Peyer's patch (tissue), 4 donors: ENCODE data around the gene SIPA1L3. TPM values are rescaled to one million over a fixed set of nuclear protein-coding genes. Genes with fewer than 3 reads are reported as not detected.

Source experiments
- DNase-seq, 3 donors: peaks; one replicate each; pipeline ENCODE4 v3.0.0-alpha.2; 2017 to 2019
- H3K27ac ChIP-seq, 4 donors: fragments of 200-600 bp; sonication (generic); one replicate each; pipeline ENCODE4 v1.5.1; 2016 to 2019
- H3K27me3 ChIP-seq, 2 donors: fragments of 200-600 bp; sonication (generic); one replicate each; pipeline ENCODE4 v1.5.1; 2019
- H3K36me3 ChIP-seq, 3 donors: fragments of 200-600 bp; sonication (generic); one replicate each; pipeline ENCODE4 v1.5.1; 2016 to 2019
- H3K4me1 ChIP-seq, 4 donors: fragments of 200-600 bp; sonication (generic); one replicate each; pipeline ENCODE4 v1.5.1; 2016 to 2019
- H3K4me3 ChIP-seq, 4 donors: fragments of 200-600 bp; sonication (generic); 1 replicate in 3 of 4; 2 replicates in 1 of 4; pipeline ENCODE4 v1.5.1; 2016 to 2019; ENCODE audit warnings: mild to moderate bottlenecking in 1 of 4
- H3K9me3 ChIP-seq, 4 donors: fragments of 200-600 bp; sonication (generic); one replicate each; pipeline ENCODE4 v1.5.1; 2016 to 2019; ENCODE audit warnings: mild to moderate bottlenecking in 1 of 4
- POLR2A ChIP-seq, 2 donors: fragments of 450-650 bp; IDR thresholded peaks; one replicate each; pipeline ENCODE4 v1.5.1; 2017; ENCODE audit warnings: antibody characterized with exemption in 2 of 2, mild to moderate bottlenecking in 2 of 2, moderate library complexity in 2 of 2
- total RNA-seq, 4 donors: library from RNA; depleted of rRNA; stranded (reverse); fragments of >200 nt; gene quantifications; one replicate each; pipeline ENCODE4 v1.1.0, GENCODE V29; 2016
- TF ChIP-seq, protein P1 (sequence below), 6 experiments: fragments of 450-650 bp in 4 of 6; fragments of 200-600 bp in 2 of 6; sonication (generic) in 1 of 6; IDR thresholded peaks; one replicate each; pipeline ENCODE4 v1.5.1; 2017 to 2019; ENCODE audit warnings: antibody characterized with exemption in 6 of 6, mild to moderate bottlenecking in 3 of 6, moderate library complexity in 1 of 6

Gene SIPA1L3
- total RNA-seq, 4 donors from 2014 or later, result 63.5 to 304 (median 264) TPM

DNA sequence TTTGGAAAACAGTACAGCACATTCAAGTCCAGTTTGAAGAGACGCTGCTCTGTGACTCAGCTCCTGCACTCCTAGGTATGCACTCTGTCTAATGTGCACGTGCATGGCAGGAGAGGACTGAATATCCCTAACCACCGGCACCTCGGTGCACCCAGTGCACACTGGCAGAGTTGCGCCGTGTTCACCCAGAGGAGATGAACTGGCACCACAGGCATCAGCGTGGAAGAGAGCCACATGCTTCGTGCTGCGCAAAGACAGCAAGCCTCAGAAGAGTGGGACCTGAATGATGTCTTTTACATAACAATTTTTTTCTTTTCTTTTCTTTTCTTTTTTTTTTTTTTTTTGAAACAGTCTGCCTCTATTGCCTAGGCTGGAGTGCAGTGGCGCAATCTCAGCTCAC lies 194.7 kb downstream of the SIPA1L3 start:
- DNase-seq, result no peak
- Histone ChIP-seq H3K36me3 (peaks cover 0 to 67% (median 3%) of the 10 kb centered on the region in 3 donors), H3K4me1 (no peaks in the 10 kb centered on the region), H3K4me3 (no peak overlapping the region), H3K27me3 (no peaks in the 10 kb centered on the region), H3K27ac (no peak overlapping the region), H3K9me3 (no peaks in the 10 kb centered on the region)
- no peak for TF ChIP-seq POLR2A (IDR thresholded peaks at IDR 0.05)
- TF ChIP-seq, protein P1, sequence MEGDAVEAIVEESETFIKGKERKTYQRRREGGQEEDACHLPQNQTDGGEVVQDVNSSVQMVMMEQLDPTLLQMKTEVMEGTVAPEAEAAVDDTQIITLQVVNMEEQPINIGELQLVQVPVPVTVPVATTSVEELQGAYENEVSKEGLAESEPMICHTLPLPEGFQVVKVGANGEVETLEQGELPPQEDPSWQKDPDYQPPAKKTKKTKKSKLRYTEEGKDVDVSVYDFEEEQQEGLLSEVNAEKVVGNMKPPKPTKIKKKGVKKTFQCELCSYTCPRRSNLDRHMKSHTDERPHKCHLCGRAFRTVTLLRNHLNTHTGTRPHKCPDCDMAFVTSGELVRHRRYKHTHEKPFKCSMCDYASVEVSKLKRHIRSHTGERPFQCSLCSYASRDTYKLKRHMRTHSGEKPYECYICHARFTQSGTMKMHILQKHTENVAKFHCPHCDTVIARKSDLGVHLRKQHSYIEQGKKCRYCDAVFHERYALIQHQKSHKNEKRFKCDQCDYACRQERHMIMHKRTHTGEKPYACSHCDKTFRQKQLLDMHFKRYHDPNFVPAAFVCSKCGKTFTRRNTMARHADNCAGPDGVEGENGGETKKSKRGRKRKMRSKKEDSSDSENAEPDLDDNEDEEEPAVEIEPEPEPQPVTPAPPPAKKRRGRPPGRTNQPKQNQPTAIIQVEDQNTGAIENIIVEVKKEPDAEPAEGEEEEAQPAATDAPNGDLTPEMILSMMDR (IDR thresholded peaks at IDR 0.05), result no peak

DNA sequence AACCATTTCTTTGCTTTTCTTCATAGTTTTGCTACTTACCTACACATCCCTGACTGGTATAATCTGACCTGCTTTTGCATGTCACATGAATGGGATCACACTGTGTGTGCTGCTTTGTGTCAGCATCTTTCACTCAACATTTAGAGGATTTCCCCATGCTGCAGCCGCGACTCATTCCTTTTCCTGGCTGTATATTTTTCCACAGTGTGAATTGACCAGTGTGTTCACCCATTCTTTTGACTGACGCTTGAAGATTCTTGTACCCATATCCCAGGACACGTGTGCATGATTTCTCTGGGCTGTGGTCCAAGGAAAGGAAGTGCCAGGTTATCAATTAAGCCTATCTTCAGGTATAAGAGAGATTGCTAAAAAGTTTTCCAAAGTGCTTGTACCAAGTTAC lies 198.6 kb downstream of the SIPA1L3 start:
- TF ChIP-seq, protein P1 (IDR thresholded peaks at IDR 0.05), result no peak
- TF ChIP-seq POLR2A (IDR thresholded peaks at IDR 0.05), result no peak
- H3K27me3 ChIP-seq, result no peaks in the 10 kb centered on the region
- no peaks in the 10 kb centered on the region for H3K4me1 ChIP-seq
- H3K4me3 ChIP-seq, result no peak overlapping the region
- DNase-seq, result no peak
- no peaks in the 10 kb centered on the region for H3K9me3 ChIP-seq
- H3K27ac ChIP-seq, result no peak overlapping the region
- H3K36me3 ChIP-seq, result peaks cover 0 to 83% (median 0%) of the 10 kb centered on the region in 3 donors

DNA sequence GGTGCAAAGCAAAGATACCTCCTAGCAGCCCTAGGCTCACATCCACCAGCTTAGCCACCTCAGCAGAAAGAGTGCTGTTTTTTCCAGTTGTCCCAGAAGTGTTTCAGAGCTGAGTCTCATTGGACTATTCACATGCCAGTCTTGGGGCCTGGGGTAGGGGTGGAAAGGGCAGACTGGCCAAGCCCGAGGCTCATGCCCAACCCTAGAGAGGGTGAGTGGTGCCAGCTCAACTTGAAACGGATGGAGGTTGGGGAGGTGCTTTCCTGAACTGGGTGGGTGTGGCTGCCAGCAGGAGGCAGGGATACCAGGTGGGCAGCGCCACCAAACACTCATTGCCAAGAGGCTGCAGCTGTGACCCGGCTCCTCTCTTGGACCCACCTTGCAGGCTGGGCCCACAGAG lies 200.1 kb downstream of the SIPA1L3 start:
- Histone ChIP-seq H3K36me3 (peaks cover 0 to 82% (median 0%) of the 10 kb centered on the region in 3 donors), H3K4me3 (no peak overlapping the region), H3K27ac (no peak overlapping the region), H3K4me1 (no peaks in the 10 kb centered on the region), H3K27me3 (no peaks in the 10 kb centered on the region), H3K9me3 (no peaks in the 10 kb centered on the region)
- DNase-seq, result no peak
- TF ChIP-seq POLR2A (IDR thresholded peaks at IDR 0.05), result no peak
- TF ChIP-seq, protein P1 (IDR thresholded peaks at IDR 0.05), result no peak

DNA sequence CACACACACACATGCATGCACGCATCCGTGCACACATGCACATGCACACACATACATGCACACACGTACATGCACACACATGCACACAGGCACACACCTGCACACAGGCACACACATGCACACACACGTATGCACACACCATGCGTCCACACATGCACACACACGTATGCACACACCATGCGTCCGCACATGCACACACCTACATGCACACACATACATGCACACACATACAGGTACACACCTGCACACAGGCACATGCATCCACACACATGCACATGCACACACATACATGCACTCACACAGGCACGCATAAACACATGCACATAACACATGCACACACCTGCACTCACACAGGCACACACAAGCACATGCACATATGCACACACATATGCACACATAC lies 204.9 kb downstream of the SIPA1L3 start:
- peaks cover 0 to 91% (median 0%) of the 10 kb centered on the region in 3 donors for H3K36me3 ChIP-seq
- no peaks in the 10 kb centered on the region for H3K4me1 ChIP-seq
- no peak overlapping the region for H3K27ac ChIP-seq
- H3K4me3 ChIP-seq, result no peak overlapping the region
- no peaks in the 10 kb centered on the region for H3K27me3 ChIP-seq
- no peak for DNase-seq
- TF ChIP-seq POLR2A (IDR thresholded peaks at IDR 0.05), result no peak
- TF ChIP-seq, protein P1 (IDR thresholded peaks at IDR 0.05), result no peak
- H3K9me3 ChIP-seq, result no peaks in the 10 kb centered on the region

DNA sequence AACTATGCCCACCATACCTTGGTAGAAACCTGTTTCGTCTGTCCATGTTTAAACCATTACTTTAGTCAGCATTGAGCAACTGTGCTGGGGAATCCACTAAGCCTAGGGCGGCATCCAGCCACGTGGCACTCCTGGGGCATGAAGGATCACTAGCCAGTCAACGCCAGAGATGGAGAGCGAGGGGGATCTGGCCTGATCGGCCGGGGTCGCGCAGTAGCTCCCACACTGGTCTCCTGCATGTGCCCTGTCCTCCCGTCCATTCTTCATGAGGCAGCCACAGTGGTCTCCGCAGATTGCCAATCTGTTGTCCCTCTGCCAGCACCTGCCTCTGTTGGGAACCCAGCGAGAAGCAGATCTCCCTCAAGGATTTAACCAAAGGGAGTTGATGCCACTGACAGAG lies 207.6 kb downstream of the SIPA1L3 start:
- Histone ChIP-seq H3K36me3 (peaks cover 0 to 94% (median 0%) of the 10 kb centered on the region in 3 donors), H3K9me3 (no peaks in the 10 kb centered on the region), H3K4me1 (no peaks in the 10 kb centered on the region), H3K27me3 (no peaks in the 10 kb centered on the region), H3K27ac (no peak overlapping the region), H3K4me3 (no peak overlapping the region)
- no peak for TF ChIP-seq POLR2A (IDR thresholded peaks at IDR 0.05)
- TF ChIP-seq, protein P1 (IDR thresholded peaks at IDR 0.05), result no peak
- no peak for DNase-seq

DNA sequence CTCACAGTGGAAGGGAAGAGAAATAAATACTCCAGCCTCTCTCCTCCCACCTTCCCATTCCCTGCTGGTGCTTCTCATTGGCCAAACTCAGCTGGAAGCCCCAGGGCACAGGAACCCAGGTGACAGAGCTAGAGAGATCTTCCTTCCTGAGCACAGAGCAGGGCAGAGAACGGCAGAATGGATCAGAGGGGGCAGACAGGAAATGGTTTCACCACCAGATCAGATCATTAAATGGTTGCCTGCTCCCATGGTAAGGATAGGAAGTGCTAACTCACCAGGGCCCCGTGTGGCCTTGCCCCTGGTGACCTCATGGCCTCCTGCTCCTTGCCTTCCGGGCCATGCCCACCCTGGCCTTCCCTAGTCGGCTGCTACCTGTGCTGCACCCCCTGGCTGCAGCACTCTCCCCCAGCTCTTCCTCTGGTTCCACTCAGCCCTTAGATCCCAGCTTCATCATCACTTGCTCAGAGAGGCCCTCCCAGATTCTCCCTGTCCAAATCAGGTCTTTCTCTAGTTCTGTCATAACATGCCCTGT lies 208.3 kb downstream of the SIPA1L3 start:
- no peak for DNase-seq
- Histone ChIP-seq H3K36me3 (peaks cover 0 to 94% (median 0%) of the 10 kb centered on the region in 3 donors), H3K27me3 (no peaks in the 10 kb centered on the region), H3K27ac (no peak overlapping the region), H3K4me3 (no peak overlapping the region), H3K4me1 (no peaks in the 10 kb centered on the region), H3K9me3 (no peaks in the 10 kb centered on the region)
- TF ChIP-seq, protein P1 (IDR thresholded peaks at IDR 0.05), result no peak
- no peak for TF ChIP-seq POLR2A (IDR thresholded peaks at IDR 0.05)
